ENCODE measurements around the gene NEGR1. TPM values are rescaled to one million over a fixed set of nuclear protein-coding genes. Genes with fewer than 3 reads are reported as not detected.

The NEGR1 gene
- total and polyA plus RNA-seq, 2 donors (not counting 3 experiments of a cell fraction or from before 2014, with no cell fraction given), result 6.8 to 21.8 TPM

- H3K9me1 ChIP-seq (replicated peaks; ENCODE audit: control insufficient read depth, extremely low read depth, insufficient read depth, low read length), result no peaks in the 10 kb centered on the region
- dilution Hi-C loops (cut with MboI; ENCODE audit: extremely low pct_ligation_motif_present, low sequenced_read_pairs), result no loop called here
- no peaks in the 10 kb centered on the region for H4K20me1 ChIP-seq (replicated peaks; ENCODE audit: control insufficient read depth, extremely low read depth, insufficient read depth, low read length)
- peak overlapping the region; percentile 96 for H3K27ac ChIP-seq (ENCODE audit: insufficient read depth, low read depth, low read length)
- H3K79me2 ChIP-seq (ENCODE audit: control insufficient read depth, insufficient read depth, low read length), result peaks cover 29% of the 10 kb centered on the region
- peak overlapping the region; percentile 60 for H2AFZ ChIP-seq (ENCODE audit: low read depth, low read length)
- TF ChIP-seq POLR2A (IDR thresholded peaks at IDR 0.05; ENCODE audit: low read depth, low read length) (no peak), GATA2 (IDR thresholded peaks at IDR 0.05; ENCODE audit: insufficient read depth, insufficient read length, low read depth, low read length) (no peak), MAX (IDR thresholded peaks at IDR 0.05; ENCODE audit: insufficient read depth, insufficient read length) (no peak), EZH2 (IDR thresholded peaks at IDR 0.05; ENCODE audit: borderline replicate concordance, low read depth, low read length, severe bottlenecking) (no peak)
- H3K9me3 ChIP-seq (replicated peaks; ENCODE audit: control insufficient read depth, insufficient read depth, low read length), result no peaks in the 10 kb centered on the region
- peak overlapping the region; percentile 98 for H3K9ac ChIP-seq (replicated peaks; ENCODE audit: extremely low read depth, insufficient read depth, low read length)
- no peak for DNase-seq (ENCODE audit: low read depth, low spot score)
- ChIA-PET CTCF (interaction anchor here (1.0 to 2.3 kb wide), 8 partner anchors 12 to 1391 kb away, joined by 3 to 10 read pairs (median 4); no protein-coding TSS in a partner anchor), POLR2A (interaction anchor here (1.6 kb wide), 1 partner anchor 80 kb away, joined by 3 read pairs; no protein-coding TSS in a partner anchor)
- H3K27me3 ChIP-seq (ENCODE audit: control insufficient read depth in 2 of 2, insufficient read depth in 2 of 2, low read length in 2 of 2), result no peaks in the 10 kb centered on the region
- H3K4me3 ChIP-seq (replicated peaks in 1 of 3; ENCODE audit: insufficient read depth in 1 of 3, low read depth in 1 of 3, low read length in 3 of 3), result peak overlapping the region; percentile 75 to 84 (median 78)
- H3K4me2 ChIP-seq (ENCODE audit: insufficient read depth, low read length), result peak overlapping the region; percentile 85
- FAIRE-seq, result no peak
- no TSS peak for BruUV-seq (replicated peaks)
- H3K36me3 ChIP-seq (ENCODE audit: control insufficient read depth in 2 of 2, extremely low read depth in 1 of 2, insufficient read depth in 2 of 2, low read length in 2 of 2), result no peaks in the 10 kb centered on the region
- intact Hi-C loops (cut with micrococcal nuclease), result loop anchor here (1.0 to 10.0 kb wide), 9 partner anchors 98 to 1911 kb away; partner anchors contain the start of genes FPGT, LRRIQ3 and ZRANB2
- peaks cover 50% of the 10 kb centered on the region for H3K4me1 ChIP-seq (ENCODE audit: control insufficient read depth, extremely low read depth, insufficient read depth, low read length)
Measured at GRCh38 chr1:72284084-72284347, 1.7 kb upstream of the NEGR1 start.

GRCh38 chr1:72283307-72284083, 1.2 kb upstream of the NEGR1 start:
- POLR2A ChIA-PET, result no interaction called here
- DNase-seq (ENCODE audit: low read depth, low spot score) (peak; percentile 89), FAIRE-seq (peak; percentile 59)
- peaks cover 30% of the 10 kb centered on the region for H3K79me2 ChIP-seq (ENCODE audit: control insufficient read depth, insufficient read depth, low read length)
- peak overlapping the region; percentile 98 for H3K9ac ChIP-seq (replicated peaks; ENCODE audit: extremely low read depth, insufficient read depth, low read length)
- CTCF ChIA-PET, result interaction anchor here (1.0 to 2.3 kb wide), 5 partner anchors 11 to 1391 kb away, joined by 3 to 10 read pairs (median 5); no protein-coding TSS in a partner anchor
- H3K9me3 ChIP-seq (replicated peaks; ENCODE audit: control insufficient read depth, insufficient read depth, low read length), result no peaks in the 10 kb centered on the region
- no peaks in the 10 kb centered on the region for H3K9me1 ChIP-seq (replicated peaks; ENCODE audit: control insufficient read depth, extremely low read depth, insufficient read depth, low read length)
- dilution Hi-C loops (cut with MboI; ENCODE audit: extremely low pct_ligation_motif_present, low sequenced_read_pairs) (no loop called here), intact Hi-C loops (cut with micrococcal nuclease) (loop anchor here (1.0 to 10.0 kb wide), 11 partner anchors 53 to 1911 kb away; partner anchors contain the start of genes FPGT, LRRIQ3 and ZRANB2)
- TSS peak; percentile 55 for BruUV-seq (replicated peaks)
- TF ChIP-seq POLR2A (IDR thresholded peaks at IDR 0.05; ENCODE audit: low read depth, low read length), result peak; percentile 66
- no peak for TF ChIP-seq MYC (IDR thresholded peaks at IDR 0.05; ENCODE audit: low read depth, low read length)
- no peaks in the 10 kb centered on the region for H3K27me3 ChIP-seq (ENCODE audit: control insufficient read depth in 2 of 2, insufficient read depth in 2 of 2, low read length in 2 of 2)
- H3K4me3 ChIP-seq (replicated peaks in 1 of 3; ENCODE audit: insufficient read depth in 1 of 3, low read depth in 1 of 3, low read length in 3 of 3), result peak overlapping the region; percentile 75 to 84 (median 78)
- H3K27ac ChIP-seq (ENCODE audit: insufficient read depth, low read depth, low read length), result peak overlapping the region; percentile 96
- no peaks in the 10 kb centered on the region for H4K20me1 ChIP-seq (replicated peaks; ENCODE audit: control insufficient read depth, extremely low read depth, insufficient read depth, low read length)
- H2AFZ ChIP-seq (ENCODE audit: low read depth, low read length), result peak overlapping the region; percentile 88
- H3K4me1 ChIP-seq (ENCODE audit: control insufficient read depth, extremely low read depth, insufficient read depth, low read length), result peaks cover 52% of the 10 kb centered on the region
- H3K36me3 ChIP-seq (ENCODE audit: control insufficient read depth in 2 of 2, extremely low read depth in 1 of 2, insufficient read depth in 2 of 2, low read length in 2 of 2), result no peaks in the 10 kb centered on the region
- peak overlapping the region; percentile 85 for H3K4me2 ChIP-seq (ENCODE audit: insufficient read depth, low read length)
